ENCODE results near the gene PHF14. TPM values are rescaled to one million over a fixed set of nuclear protein-coding genes. Genes with fewer than 3 reads are reported as not detected.

Gene PHF14
- total RNA-seq, 6 donors from 2014 or later, result 19.0 to 85.9 (median 24.0) TPM

DNA sequence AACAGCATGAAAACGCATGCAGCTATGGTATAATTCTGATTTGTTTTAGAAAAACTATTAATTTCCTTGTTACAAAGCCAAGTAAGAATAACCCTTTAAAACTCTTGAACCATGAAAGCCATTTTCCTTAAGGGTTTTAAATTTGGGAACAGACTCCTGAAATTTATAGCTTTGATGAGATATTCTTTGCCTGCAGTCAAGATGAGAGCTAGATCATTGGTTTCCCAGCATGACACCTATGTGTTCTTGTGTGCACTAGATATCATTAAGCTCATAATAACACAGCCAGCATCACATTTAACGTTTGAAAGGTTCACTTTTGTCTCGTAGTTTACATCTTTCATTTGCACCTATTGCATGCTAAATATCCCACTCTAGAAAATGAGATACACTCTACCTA lies 202.2 kb downstream of the PHF14 start:
- DNase-seq, result no peak
- peaks cover 0 to 4% (median 0%) of the 10 kb centered on the region in 4 donors for H3K4me1 ChIP-seq
- H3K9me3 ChIP-seq, result no peaks in the 10 kb centered on the region
- no peak for TF ChIP-seq EP300 (IDR thresholded peaks at IDR 0.05)
- TF ChIP-seq, protein P1, sequence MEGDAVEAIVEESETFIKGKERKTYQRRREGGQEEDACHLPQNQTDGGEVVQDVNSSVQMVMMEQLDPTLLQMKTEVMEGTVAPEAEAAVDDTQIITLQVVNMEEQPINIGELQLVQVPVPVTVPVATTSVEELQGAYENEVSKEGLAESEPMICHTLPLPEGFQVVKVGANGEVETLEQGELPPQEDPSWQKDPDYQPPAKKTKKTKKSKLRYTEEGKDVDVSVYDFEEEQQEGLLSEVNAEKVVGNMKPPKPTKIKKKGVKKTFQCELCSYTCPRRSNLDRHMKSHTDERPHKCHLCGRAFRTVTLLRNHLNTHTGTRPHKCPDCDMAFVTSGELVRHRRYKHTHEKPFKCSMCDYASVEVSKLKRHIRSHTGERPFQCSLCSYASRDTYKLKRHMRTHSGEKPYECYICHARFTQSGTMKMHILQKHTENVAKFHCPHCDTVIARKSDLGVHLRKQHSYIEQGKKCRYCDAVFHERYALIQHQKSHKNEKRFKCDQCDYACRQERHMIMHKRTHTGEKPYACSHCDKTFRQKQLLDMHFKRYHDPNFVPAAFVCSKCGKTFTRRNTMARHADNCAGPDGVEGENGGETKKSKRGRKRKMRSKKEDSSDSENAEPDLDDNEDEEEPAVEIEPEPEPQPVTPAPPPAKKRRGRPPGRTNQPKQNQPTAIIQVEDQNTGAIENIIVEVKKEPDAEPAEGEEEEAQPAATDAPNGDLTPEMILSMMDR (IDR thresholded peaks at IDR 0.05), result no peak
- TF ChIP-seq POLR2AphosphoS5 (IDR thresholded peaks at IDR 0.05), result no peak
- no peak for TF ChIP-seq POLR2A (IDR thresholded peaks at IDR 0.05)
- 60 to 70% methylated on average over 3 of the region's 3 CpGs for WGBS, 2 donors
- H3K4me3 ChIP-seq, result no peak overlapping the region
- no peak overlapping the region for H3K27ac ChIP-seq
- H3K27me3 ChIP-seq, result no peaks in the 10 kb centered on the region
- no peaks in the 10 kb centered on the region for H3K36me3 ChIP-seq
- ATAC-seq (ENCODE audit: low FRiP score in 2 of 2), result no peak

DNA sequence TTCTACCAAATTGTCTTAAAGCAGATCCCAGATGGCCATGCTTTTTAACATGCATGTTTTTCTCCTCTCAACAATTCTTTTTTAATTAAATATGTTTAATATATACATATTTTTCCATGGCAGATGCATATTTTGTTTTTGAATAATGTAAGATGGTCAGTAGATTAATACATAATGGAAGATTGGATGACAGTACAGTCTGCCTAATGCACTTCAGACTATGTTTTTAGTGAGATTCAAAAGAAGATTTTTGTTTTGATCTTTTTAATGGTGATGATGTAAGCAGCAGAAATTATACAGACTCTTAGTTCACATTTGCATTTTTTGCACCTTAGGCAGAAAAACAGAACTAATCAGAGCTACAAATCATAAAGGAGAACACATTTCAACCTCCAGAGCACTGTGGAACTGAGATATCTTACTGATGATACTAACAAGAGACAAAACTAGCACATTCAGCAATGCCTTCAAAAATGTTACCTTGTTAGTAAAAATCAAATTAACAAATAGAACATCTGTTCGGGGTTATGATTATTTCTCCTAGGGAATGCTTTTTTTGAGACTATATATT lies 203.4 kb downstream of the PHF14 start:
- Histone ChIP-seq H3K36me3 (no peaks in the 10 kb centered on the region), H3K27ac (no peak overlapping the region), H3K9me3 (no peaks in the 10 kb centered on the region), H3K4me3 (no peak overlapping the region), H3K4me1 (no peaks in the 10 kb centered on the region), H3K27me3 (no peaks in the 10 kb centered on the region)
- ATAC-seq (ENCODE audit: low FRiP score in 2 of 2), result no peak
- 89 to 90% methylated on average over 1 of the region's 1 CpG for WGBS, 2 donors
- TF ChIP-seq POLR2A (IDR thresholded peaks at IDR 0.05) (no peak), POLR2AphosphoS5 (IDR thresholded peaks at IDR 0.05) (no peak), EP300 (IDR thresholded peaks at IDR 0.05) (no peak)
- TF ChIP-seq, protein P1 (IDR thresholded peaks at IDR 0.05), result no peak
- DNase-seq, result no peak

DNA sequence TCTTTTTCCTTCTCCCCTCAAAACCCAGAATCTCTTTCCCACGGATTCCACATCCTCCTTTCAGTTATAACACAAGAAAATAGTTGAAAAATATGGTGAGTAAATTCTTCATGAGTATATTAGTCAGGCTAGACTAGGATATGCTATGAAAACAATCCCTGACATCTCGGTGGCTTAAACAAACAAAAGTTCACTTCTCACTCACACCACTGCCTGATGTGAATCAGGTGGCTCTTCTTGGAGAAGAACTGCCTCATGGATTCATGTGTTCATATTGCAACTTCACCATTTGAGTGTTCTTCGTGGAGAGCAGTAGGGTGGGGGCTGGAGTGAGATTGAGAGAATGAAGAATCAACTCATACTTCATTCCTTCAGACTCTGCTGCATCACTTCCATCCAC lies 204.1 kb downstream of the PHF14 start:
- no peak for DNase-seq
- 50 to 54% methylated on average over 3 of the region's 3 CpGs for WGBS, 2 donors

DNA sequence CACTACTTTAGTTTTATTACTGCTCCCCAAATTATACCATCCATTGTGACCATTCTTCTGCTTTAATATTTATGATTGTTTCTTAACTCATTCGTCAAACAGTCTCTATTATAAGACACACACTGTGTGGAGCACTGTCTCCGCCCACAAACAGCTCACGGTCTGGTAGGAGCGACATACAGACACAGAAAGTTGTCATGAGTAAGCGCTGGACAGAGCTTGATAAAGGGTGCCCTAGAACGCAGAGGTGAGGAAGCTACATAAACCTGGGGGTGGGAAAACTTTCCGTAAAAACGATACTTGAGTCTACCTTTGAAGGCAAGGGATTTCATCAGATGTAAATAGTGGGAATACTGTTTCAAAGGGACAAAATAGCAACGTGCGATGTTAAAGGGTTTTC lies 207.9 kb downstream of the PHF14 start:
- TF ChIP-seq POLR2A (IDR thresholded peaks at IDR 0.05) (no peak), EP300 (IDR thresholded peaks at IDR 0.05) (no peak), POLR2AphosphoS5 (IDR thresholded peaks at IDR 0.05) (no peak)
- TF ChIP-seq, protein P1 (IDR thresholded peaks at IDR 0.05), result no peak
- WGBS, 2 donors, result 70 to 80% methylated on average over 10 of the region's 10 CpGs
- H3K36me3 ChIP-seq, result no peaks in the 10 kb centered on the region

More for the DNA sequence above, 204.1 kb downstream of the PHF14 start:
- H3K9me3 ChIP-seq, result no peaks in the 10 kb centered on the region
- no peak for ATAC-seq (ENCODE audit: low FRiP score in 2 of 2)
- H3K4me1 ChIP-seq, result no peaks in the 10 kb centered on the region
- H3K4me3 ChIP-seq, result no peak overlapping the region
- no peaks in the 10 kb centered on the region for H3K36me3 ChIP-seq
- no peak for TF ChIP-seq EP300 (IDR thresholded peaks at IDR 0.05)
- TF ChIP-seq, protein P1 (IDR thresholded peaks at IDR 0.05), result no peak
- TF ChIP-seq POLR2AphosphoS5 (IDR thresholded peaks at IDR 0.05), result no peak
- TF ChIP-seq POLR2A (IDR thresholded peaks at IDR 0.05), result no peak
- no peaks in the 10 kb centered on the region for H3K27me3 ChIP-seq
- H3K27ac ChIP-seq, result no peak overlapping the region

DNA sequence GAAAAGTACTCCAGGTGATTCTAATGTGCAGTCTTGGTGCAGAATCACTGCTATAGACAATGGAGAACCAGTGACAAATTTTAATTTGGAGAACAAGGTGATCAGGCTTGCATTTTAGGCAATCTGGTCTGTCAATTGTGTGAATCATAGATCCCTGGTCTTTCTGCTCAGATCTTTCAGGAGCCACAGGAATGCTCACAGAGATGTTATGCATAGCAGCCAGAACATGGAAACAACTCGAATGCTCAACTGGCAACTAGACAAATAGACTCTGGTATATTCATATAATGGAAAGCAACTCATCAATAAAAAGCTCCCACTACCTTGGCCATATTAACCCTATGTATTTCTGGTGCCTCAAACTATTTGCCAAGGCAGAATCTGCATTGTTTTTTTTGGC lies 209.1 kb downstream of the PHF14 start:
- no peak for DNase-seq
- Histone ChIP-seq H3K27ac (no peak overlapping the region), H3K36me3 (no peaks in the 10 kb centered on the region), H3K4me3 (no peak overlapping the region), H3K9me3 (no peaks in the 10 kb centered on the region), H3K27me3 (no peaks in the 10 kb centered on the region), H3K4me1 (no peaks in the 10 kb centered on the region)
- ATAC-seq (ENCODE audit: low FRiP score in 2 of 2), result no peak
- WGBS, 2 donors, result 70 to 88% methylated on average over 1 of the region's 1 CpG
- TF ChIP-seq POLR2AphosphoS5 (IDR thresholded peaks at IDR 0.05), result no peak
- TF ChIP-seq POLR2A (IDR thresholded peaks at IDR 0.05), result no peak
- TF ChIP-seq, protein P1 (IDR thresholded peaks at IDR 0.05), result no peak
- TF ChIP-seq EP300 (IDR thresholded peaks at IDR 0.05), result no peak

More for the DNA sequence above, 207.9 kb downstream of the PHF14 start:
- H3K9me3 ChIP-seq, result no peaks in the 10 kb centered on the region
- no peak for DNase-seq
- no peak overlapping the region for H3K4me3 ChIP-seq
- no peaks in the 10 kb centered on the region for H3K4me1 ChIP-seq
- no peak for ATAC-seq (ENCODE audit: low FRiP score in 2 of 2)
- no peaks in the 10 kb centered on the region for H3K27me3 ChIP-seq
- no peak overlapping the region for H3K27ac ChIP-seq
